CD4-positive, alpha-beta T cell (primary cell): ENCODE measurements around the gene PPT1. TPM values are rescaled to one million over a fixed set of nuclear protein-coding genes. Genes with fewer than 3 reads are reported as not detected.

Experiments
- ATAC-seq: fragments of 200-7000 bp; cut with Tn5 transposase; one replicate; pipeline ENCODE4 v1.10.0; 2022; ENCODE audit warnings: mild to moderate bottlenecking; ENCODE audit not compliant: poor library complexity
- CTCF ChIA-PET: fragments of 350-600 bp; sonication (Branson Sonifier 250); formaldehyde crosslinking; loops from one replicate; lab custom pipeline; 2021; ENCODE audit warnings: antibody characterized with exemption, inconsistent platforms; lab: Charles Lee
- POLR2A ChIA-PET: fragments of 350-600 bp; sonication (Branson Sonifier 250); formaldehyde crosslinking; loops from one replicate; lab custom pipeline; 2021; ENCODE audit warnings: antibody characterized with exemption, inconsistent platforms; lab: Charles Lee
- DNase-seq, 14 experiments: peaks; one replicate each; pipeline ENCODE4 v3.0.0-alpha.2; 2013 to 2020; ENCODE audit warnings: mixed read lengths in 2 of 14
- H3K27ac ChIP-seq, 2 donors: one replicate each; pipeline versions ENCODE4 v1.5.1 to v1.7.0; 2013; ENCODE audit warnings: low read length in 2 of 2, low read depth in 1 of 2, mild to moderate bottlenecking in 1 of 2
- H3K27me3 ChIP-seq, 2 experiments: 1 replicate in 1 of 2; 2 replicates in 1 of 2; pipeline versions ENCODE4 v1.6.1 to v1.7.0; 2013; ENCODE audit warnings: low read length in 2 of 2, control low read depth in 1 of 2, mild to moderate bottlenecking in 1 of 2, moderate library complexity in 1 of 2; ENCODE audit not compliant: insufficient read depth in 2 of 2, control insufficient read depth in 1 of 2
- H3K36me3 ChIP-seq: one replicate; pipeline ENCODE4 v1.6.1; 2013; ENCODE audit warnings: low read length, control low read depth; ENCODE audit not compliant: insufficient read depth
- H3K4me1 ChIP-seq: one replicate; pipeline ENCODE4 v1.6.1; 2013; ENCODE audit warnings: low read length, control low read depth; ENCODE audit not compliant: insufficient read depth
- H3K4me3 ChIP-seq: one replicate; pipeline ENCODE4 v1.5.1; 2013; ENCODE audit warnings: mild to moderate bottlenecking, low read length, moderate library complexity
- H3K9me3 ChIP-seq, 2 experiments: 1 replicate in 1 of 2; 2 replicates in 1 of 2; pipeline versions ENCODE4 v1.6.1 to v1.7.0; 2013; ENCODE audit warnings: low read length in 2 of 2, mild to moderate bottlenecking in 2 of 2, control low read depth in 1 of 2, moderate library complexity in 1 of 2; ENCODE audit not compliant: control insufficient read depth in 1 of 2, insufficient read depth in 1 of 2
- H3K27ac Mint-ChIP-seq: one replicate; pipeline ENCODE4 v1.8.0; 2020; ENCODE audit warnings: mixed read lengths
- H3K27me3 Mint-ChIP-seq: one replicate; pipeline ENCODE4 v1.8.0; 2021; ENCODE audit warnings: mixed read lengths
- H3K36me3 Mint-ChIP-seq: one replicate; pipeline ENCODE4 v1.8.0; 2021; ENCODE audit warnings: low read depth, mixed read lengths
- H3K4me1 Mint-ChIP-seq: one replicate; pipeline ENCODE4 v1.8.0; 2021; ENCODE audit warnings: low read depth, mixed read lengths
- H3K4me3 Mint-ChIP-seq: one replicate; pipeline ENCODE4 v1.8.0; 2020; ENCODE audit warnings: mild to moderate bottlenecking, mixed read lengths
- H3K9me3 Mint-ChIP-seq: one replicate; pipeline ENCODE4 v1.8.0; 2020; ENCODE audit warnings: mixed read lengths
- CTCF ChIP-seq: fragments of 200-600 bp; IDR thresholded peaks from one replicate; pipeline ENCODE4 v1.8.0; 2022; ENCODE audit warnings: antibody characterized with exemption, mild to moderate bottlenecking
- intact Hi-C, 2 experiments: fragments of 100-400 bp; cut with DNase I in 1 of 2; cut with micrococcal nuclease in 1 of 2; formaldehyde crosslinking; loops; one replicate each; pipeline versions ENCODE4 v1.15.1 to v1.9.0; 2023 to 2025; cut with DNase I, micrococcal nuclease
- total RNA-seq, 174 experiments: library from RNA in 2 of 174; stranded (reverse) in 2 of 174; gene quantifications; one replicate each; pipeline ENCODE4 v1.2.3 and lab custom pipeline; 2021 to 2026

PPT1 gene
- total RNA-seq, 2 experiments from 2014 or later: 31.9 to 34.5 TPM

GRCh38 chr1:40092706-40093639, 4.1 kb downstream of the PPT1 start:
- no peak for DNase-seq
- no peaks in the 10 kb centered on the region for H3K9me3 ChIP-seq
- peaks cover 37% of the 10 kb centered on the region for H3K36me3 ChIP-seq
- H3K27ac Mint-ChIP-seq: no peak overlapping the region
- peaks cover 39% of the 10 kb centered on the region for H3K4me1 Mint-ChIP-seq
- no peak overlapping the region for H3K4me3 Mint-ChIP-seq
- peaks cover 69% of the 10 kb centered on the region for H3K36me3 Mint-ChIP-seq
- H3K27ac ChIP-seq: no peak overlapping the region
- no peak for ATAC-seq
- ChIA-PET CTCF (no interaction called here), POLR2A (no interaction called here)
- H3K4me1 ChIP-seq: peaks cover 17% of the 10 kb centered on the region
- intact Hi-C loops: loop anchor here in 1 of 2 experiments (2.0 kb wide), 1 partner anchor 62 kb away; no protein-coding TSS in a partner anchor
- no peak overlapping the region for H3K4me3 ChIP-seq
- H3K27me3 ChIP-seq: no peaks in the 10 kb centered on the region
- peaks cover 3% of the 10 kb centered on the region for H3K27me3 Mint-ChIP-seq
- H3K9me3 Mint-ChIP-seq: no peaks in the 10 kb centered on the region
- no peak for TF ChIP-seq CTCF

- intact Hi-C loops: loop anchor here in 1 of 2 experiments (2.0 kb wide), 1 partner anchor 63 kb away; no protein-coding TSS in a partner anchor
- ChIA-PET POLR2A (no interaction called here), CTCF (no interaction called here)
- H3K27ac ChIP-seq: no peak overlapping the region
- H3K27me3 ChIP-seq: no peaks in the 10 kb centered on the region
- no peak overlapping the region for H3K4me3 Mint-ChIP-seq
- no peak for DNase-seq
- H3K27me3 Mint-ChIP-seq: peaks cover under 1% of the 10 kb centered on the region
- H3K4me1 Mint-ChIP-seq: peaks cover 33% of the 10 kb centered on the region
- no peaks in the 10 kb centered on the region for H3K9me3 ChIP-seq
- peaks cover 37% of the 10 kb centered on the region for H3K36me3 ChIP-seq
- H3K36me3 Mint-ChIP-seq: peaks cover 74% of the 10 kb centered on the region
- H3K27ac Mint-ChIP-seq: no peak overlapping the region
- no peaks in the 10 kb centered on the region for H3K9me3 Mint-ChIP-seq
- no peak overlapping the region for H3K4me3 ChIP-seq
- peaks cover 11% of the 10 kb centered on the region for H3K4me1 ChIP-seq
- ATAC-seq: no peak
- TF ChIP-seq CTCF: no peak
Observed at GRCh38 chr1:40092241-40092640, 4.8 kb downstream of the PPT1 start.

- no peak for DNase-seq
- H3K4me1 ChIP-seq: no peaks in the 10 kb centered on the region
- H3K27me3 Mint-ChIP-seq: no peaks in the 10 kb centered on the region
- H3K27ac Mint-ChIP-seq: no peak overlapping the region
- intact Hi-C loops: no loop called here
- ChIA-PET CTCF (interaction anchor here (2.3 kb wide), 1 partner anchor 12 kb away, joined by 9 read pairs; no protein-coding TSS in a partner anchor), POLR2A (no interaction called here)
- peaks cover 20% of the 10 kb centered on the region for H3K4me1 Mint-ChIP-seq
- H3K4me3 Mint-ChIP-seq: no peak overlapping the region
- TF ChIP-seq CTCF: no peak
- no peak overlapping the region for H3K4me3 ChIP-seq
- peaks cover 83% of the 10 kb centered on the region for H3K36me3 Mint-ChIP-seq
- no peak overlapping the region for H3K27ac ChIP-seq
- no peaks in the 10 kb centered on the region for H3K27me3 ChIP-seq
- no peaks in the 10 kb centered on the region for H3K9me3 ChIP-seq
- peaks cover 37% of the 10 kb centered on the region for H3K36me3 ChIP-seq
- H3K9me3 Mint-ChIP-seq: no peaks in the 10 kb centered on the region
- ATAC-seq: no peak
Observed at GRCh38 chr1:40090652-40091355, 6.2 kb downstream of the PPT1 start.
